AG09309 (cell line): ENCODE results near the gene ATR.
"Not testable (repeated sequence)": the region's sequence is repeated elsewhere in the genome, so short reads cannot be mapped to it uniquely, and the experiment has no call there.

Source experiments
- DNase-seq: peaks from one replicate; pipeline ENCODE4 v3.0.0-alpha.2; 2010; ENCODE audit warnings: low read depth
- H3K4me3 ChIP-seq: 2 replicates; pipeline ENCODE4 v1.5.1; 2011; ENCODE audit warnings: mild to moderate bottlenecking, low read depth, low read length, moderate library complexity; ENCODE audit not compliant: control insufficient read depth
- CTCF ChIP-seq: IDR thresholded peaks from 2 replicates; pipeline ENCODE4 v1.5.1; 2011; ENCODE audit warnings: mild to moderate bottlenecking, low read depth, low read length, inconsistent platforms; ENCODE audit not compliant: insufficient read depth, control insufficient read depth; ENCODE audit errors: missing control alignments

ATR gene

GRCh38 chr3:142595951-142596725 is 17.6 kb upstream of the ATR start, which contains the start of gene PLS1:
PLS1 (plus strand) TSS chr3:142596393; CDS start chr3:142664238, 67,845 bp downstream.
- no peak for DNase-seq
- TF ChIP-seq CTCF: no peak
- H3K4me3 ChIP-seq: peak within 1 kb of the TSS; percentile 97

DNA sequence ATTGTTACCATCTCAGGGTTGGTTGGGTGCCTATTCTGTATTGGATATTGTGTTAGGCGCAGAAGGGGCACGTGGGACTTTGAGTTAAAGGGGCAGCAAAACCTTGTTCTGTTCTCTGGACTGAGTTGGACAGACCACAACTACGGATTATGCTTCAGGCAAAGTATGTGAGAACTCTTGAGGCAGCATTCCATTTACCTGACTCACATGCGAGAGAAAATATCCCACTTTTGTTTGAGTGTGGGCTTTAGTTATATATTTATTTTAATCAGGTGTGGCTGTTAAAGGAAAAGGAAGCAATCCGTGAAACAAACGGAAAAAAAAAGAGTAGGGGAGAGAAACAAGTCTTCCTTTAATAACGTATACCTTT is 17.0 kb upstream of the ATR start:
- peak overlapping the region; percentile 97 for H3K4me3 ChIP-seq
- TF ChIP-seq CTCF: no peak
- DNase-seq: peak; percentile 28

GRCh38 chr3:142595141-142595540 is 16.6 kb upstream of the ATR start:
- DNase-seq: no peak
- no peak overlapping the region for H3K4me3 ChIP-seq
- no peak for TF ChIP-seq CTCF

- DNase-seq, H3K4me3 ChIP-seq: not testable (repeated sequence)
Measured at GRCh38 chr3:142592268-142592667, 13.7 kb upstream of the ATR start.

DNA sequence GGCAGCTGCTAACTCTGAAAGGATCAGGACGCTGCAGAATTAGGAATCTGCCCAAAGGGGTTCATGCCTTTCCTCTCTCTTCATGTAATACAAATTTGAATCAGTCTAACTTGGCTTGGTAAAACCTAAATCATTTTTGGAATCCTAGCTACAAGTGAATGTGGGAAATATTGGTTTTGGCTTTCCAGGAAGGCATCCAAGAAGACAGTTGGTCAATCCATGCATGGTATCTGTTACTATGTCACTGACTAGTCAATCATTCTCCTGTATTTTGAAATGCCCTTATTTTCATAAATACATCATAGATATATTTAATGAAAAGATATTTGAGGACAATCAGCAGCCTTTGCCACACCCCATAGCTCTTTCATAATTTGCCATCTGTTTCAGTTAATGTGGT is 10.2 kb upstream of the ATR start:
- no peak for DNase-seq
- no peak for TF ChIP-seq CTCF
- no peak overlapping the region for H3K4me3 ChIP-seq

- no peak overlapping the region for H3K4me3 ChIP-seq
- peak; percentile 67 for DNase-seq
- TF ChIP-seq CTCF: peak; percentile 64
Measured at GRCh38 chr3:142586803-142587406, 8.4 kb upstream of the ATR start.

- not testable (repeated sequence) for H3K4me3 ChIP-seq, DNase-seq
Measured at GRCh38 chr3:142581070-142581469, 2.5 kb upstream of the ATR start.

- DNase-seq: no peak
- TF ChIP-seq CTCF: no peak
- H3K4me3 ChIP-seq: no peak overlapping the region
Measured at GRCh38 chr3:142580061-142580423, 1.5 kb upstream of the ATR start.
